WTC11 (cell line): ENCODE results near the gene MCTS1. TPM values are rescaled to one million over a fixed set of nuclear protein-coding genes. Genes with fewer than 3 reads are reported as not detected.

Source experiments
- ATAC-seq: fragments of 200-7000 bp; cut with Tn5 transposase; 2 replicates; pipeline ENCODE4 v1.10.0; 2021; ENCODE audit warnings: mild to moderate bottlenecking, moderate library complexity
- CTCF ChIA-PET: fragments of 300-600 bp; sonication (Branson Sonifier 250); formaldehyde crosslinking; loops from one replicate; lab custom pipeline; 2021; ENCODE audit warnings: antibody characterized with exemption; lab: Charles Lee
- POLR2A ChIA-PET: fragments of 350-600 bp; sonication (Branson Sonifier 250); formaldehyde crosslinking; loops from one replicate; lab custom pipeline; 2021; ENCODE audit warnings: antibody characterized with exemption; lab: Charles Lee
- DNase-seq: peaks from one replicate; pipeline ENCODE4 v3.0.0; 2021; ENCODE audit warnings: low spot score
- H3K27ac Mint-ChIP-seq: 2 replicates; pipeline ENCODE4 v1.8.0; 2021; ENCODE audit warnings: mixed read lengths
- H3K27me3 Mint-ChIP-seq: 2 replicates; pipeline ENCODE4 v1.8.0; 2021; ENCODE audit warnings: low read depth, mild to moderate bottlenecking, moderate library complexity, mixed read lengths
- H3K36me3 Mint-ChIP-seq: 2 replicates; pipeline ENCODE4 v1.8.0; 2021; ENCODE audit warnings: mixed read lengths
- H3K4me1 Mint-ChIP-seq: 2 replicates; pipeline ENCODE4 v1.8.0; 2022; ENCODE audit warnings: mixed read lengths
- H3K4me3 Mint-ChIP-seq: 2 replicates; pipeline ENCODE4 v1.8.0; 2021; ENCODE audit warnings: mild to moderate bottlenecking, moderate library complexity, mixed read lengths
- H3K9me3 Mint-ChIP-seq: 2 replicates; pipeline ENCODE4 v1.8.0; 2021; ENCODE audit warnings: mixed read lengths
- CREB1 ChIP-seq: sonication (generic); formaldehyde crosslinking; IDR thresholded peaks from 2 replicates; pipeline ENCODE4 v1.8.0; 2023; ENCODE audit warnings: mild to moderate bottlenecking, missing genetic modification reagents
- E2F4 ChIP-seq: sonication (generic); formaldehyde crosslinking; IDR thresholded peaks from 2 replicates; pipeline ENCODE4 v1.8.1; 2022; ENCODE audit warnings: low read depth, mild to moderate bottlenecking, moderate library complexity, missing genetic modification reagents, borderline replicate concordance
- EMX1 ChIP-seq: fragments of 250-450 bp; sonication (Bioruptor Pico); IDR thresholded peaks from 2 replicates; pipeline ENCODE4 v1.8.0; 2021; ENCODE audit warnings: mild to moderate bottlenecking
- FOXK1 ChIP-seq: sonication (generic); formaldehyde crosslinking; IDR thresholded peaks from 2 replicates; pipeline ENCODE4 v1.8.0; 2022; ENCODE audit warnings: mild to moderate bottlenecking, moderate library complexity, missing genetic modification reagents
- GRHL2 ChIP-seq: fragments of 250-450 bp; sonication (Bioruptor Pico); IDR thresholded peaks from 2 replicates; pipeline ENCODE4 v1.8.0; 2022; ENCODE audit warnings: mild to moderate bottlenecking, moderate library complexity; ENCODE audit not compliant: insufficient replicate concordance, severe bottlenecking
- HMGA2 ChIP-seq: fragments of 250-450 bp; sonication (Bioruptor Pico); IDR thresholded peaks from 2 replicates; pipeline ENCODE4 v1.4.0; 2021; ENCODE audit warnings: mild to moderate bottlenecking, moderate library complexity
- IRF1 ChIP-seq: sonication (generic); formaldehyde crosslinking; IDR thresholded peaks from 2 replicates; pipeline ENCODE4 v1.8.0; 2023; ENCODE audit warnings: missing genetic modification reagents
- IRF2 ChIP-seq: sonication (generic); formaldehyde crosslinking; IDR thresholded peaks from 2 replicates; pipeline ENCODE4 v1.8.0; 2022; ENCODE audit warnings: low read depth, missing genetic modification reagents, borderline replicate concordance
- JAZF1 ChIP-seq: fragments of 250-450 bp; sonication (Bioruptor Pico); IDR thresholded peaks from 2 replicates; pipeline ENCODE4 v1.9.0; 2021; ENCODE audit warnings: moderate library complexity, mild to moderate bottlenecking, inconsistent platforms
- MYBL2 ChIP-seq: sonication (generic); formaldehyde crosslinking; IDR thresholded peaks from 2 replicates; pipeline ENCODE4 v1.8.1; 2023; ENCODE audit warnings: mild to moderate bottlenecking, moderate library complexity, missing genetic modification reagents
- NFATC4 ChIP-seq: fragments of 250-450 bp; sonication (Bioruptor Pico); IDR thresholded peaks from 2 replicates; pipeline ENCODE4 v1.9.0; 2021; ENCODE audit warnings: mild to moderate bottlenecking
- NFYB ChIP-seq: sonication (generic); formaldehyde crosslinking; conservative IDR thresholded peaks from 2 replicates; pipeline ENCODE4 v1.8.0; 2022; ENCODE audit warnings: low read depth, missing genetic modification reagents
- NR1H2 ChIP-seq: sonication (generic); formaldehyde crosslinking; IDR thresholded peaks from 2 replicates; pipeline ENCODE4 v1.9.0; 2021; ENCODE audit warnings: mild to moderate bottlenecking, moderate library complexity, missing genetic modification reagents
- PRDM15 ChIP-seq: sonication (generic); formaldehyde crosslinking; IDR thresholded peaks from 2 replicates; pipeline ENCODE4 v1.8.0; 2022; ENCODE audit warnings: missing genetic modification reagents
- RORB ChIP-seq: fragments of 250-450 bp; sonication (Bioruptor Pico); IDR thresholded peaks from 2 replicates; pipeline ENCODE4 v1.9.0; 2021; ENCODE audit warnings: mild to moderate bottlenecking
- SOX15 ChIP-seq: fragments of 250-450 bp; sonication (Bioruptor Pico); IDR thresholded peaks from 2 replicates; pipeline ENCODE4 v1.9.0; 2021; ENCODE audit warnings: mild to moderate bottlenecking
- TP53 ChIP-seq: sonication (generic); formaldehyde crosslinking; IDR thresholded peaks from 2 replicates; pipeline ENCODE4 v1.8.1; 2023; ENCODE audit warnings: mild to moderate bottlenecking, missing genetic modification reagents
- ZBTB43 ChIP-seq: sonication (generic); formaldehyde crosslinking; IDR thresholded peaks from 2 replicates; pipeline ENCODE4 v1.8.1; 2023; ENCODE audit warnings: mild to moderate bottlenecking, missing genetic modification reagents
- ZNF423 ChIP-seq: fragments of 250-450 bp; sonication (Bioruptor Pico); IDR thresholded peaks from 2 replicates; pipeline ENCODE4 v2.1.2; 2022; ENCODE audit warnings: mild to moderate bottlenecking, moderate library complexity
- total RNA-seq: library from RNA; stranded (reverse); gene quantifications from 3 replicates; pipeline ENCODE4 v1.2.3, GENCODE V29; 2021
- TF ChIP-seq, protein P1 (sequence below): sonication (generic); formaldehyde crosslinking; IDR thresholded peaks from 2 replicates; pipeline ENCODE4 v1.8.0; 2022; ENCODE audit warnings: mild to moderate bottlenecking, missing genetic modification reagents
- TF ChIP-seq, protein P2 (sequence below): fragments of 250-450 bp; sonication (Bioruptor Pico); IDR thresholded peaks from 2 replicates; pipeline ENCODE4 v1.9.0; 2021; ENCODE audit warnings: mild to moderate bottlenecking, borderline replicate concordance
- TF ChIP-seq, protein P3 (sequence below): sonication (generic); formaldehyde crosslinking; IDR thresholded peaks from 2 replicates; pipeline ENCODE4 v1.8.1; 2022; ENCODE audit warnings: low read depth, missing genetic modification reagents, borderline replicate concordance

Gene MCTS1
- total RNA-seq, 1 experiment from 2014 or later = 22.8 TPM

DNA sequence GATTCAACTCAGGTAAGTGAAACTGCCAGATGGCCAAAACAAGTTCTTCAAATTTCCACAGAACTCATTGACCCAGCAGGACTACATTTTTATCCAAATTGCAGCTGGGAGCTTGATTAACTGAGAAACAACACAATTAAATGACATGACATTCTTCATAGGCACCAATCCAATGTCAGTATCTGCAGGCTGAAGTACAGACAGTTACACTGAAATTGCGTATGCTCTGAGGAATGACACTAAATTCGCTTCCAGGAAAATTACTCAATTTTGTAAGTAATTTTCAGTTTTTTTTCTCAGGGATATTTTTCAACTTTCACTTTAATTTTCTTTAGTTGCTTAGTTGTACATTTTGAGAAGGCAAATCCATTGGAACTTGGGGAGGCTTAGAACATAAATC lies 21.5 kb downstream of the MCTS1 start (continued):
- TF ChIP-seq PRDM15 (CRISPR knock-in tag) (no peak), IRF2 (CRISPR knock-in tag) (no peak), HMGA2 (no peak), CREB1 (CRISPR knock-in tag) (no peak), RORB (CRISPR knock-in tag) (no peak)

DNA sequence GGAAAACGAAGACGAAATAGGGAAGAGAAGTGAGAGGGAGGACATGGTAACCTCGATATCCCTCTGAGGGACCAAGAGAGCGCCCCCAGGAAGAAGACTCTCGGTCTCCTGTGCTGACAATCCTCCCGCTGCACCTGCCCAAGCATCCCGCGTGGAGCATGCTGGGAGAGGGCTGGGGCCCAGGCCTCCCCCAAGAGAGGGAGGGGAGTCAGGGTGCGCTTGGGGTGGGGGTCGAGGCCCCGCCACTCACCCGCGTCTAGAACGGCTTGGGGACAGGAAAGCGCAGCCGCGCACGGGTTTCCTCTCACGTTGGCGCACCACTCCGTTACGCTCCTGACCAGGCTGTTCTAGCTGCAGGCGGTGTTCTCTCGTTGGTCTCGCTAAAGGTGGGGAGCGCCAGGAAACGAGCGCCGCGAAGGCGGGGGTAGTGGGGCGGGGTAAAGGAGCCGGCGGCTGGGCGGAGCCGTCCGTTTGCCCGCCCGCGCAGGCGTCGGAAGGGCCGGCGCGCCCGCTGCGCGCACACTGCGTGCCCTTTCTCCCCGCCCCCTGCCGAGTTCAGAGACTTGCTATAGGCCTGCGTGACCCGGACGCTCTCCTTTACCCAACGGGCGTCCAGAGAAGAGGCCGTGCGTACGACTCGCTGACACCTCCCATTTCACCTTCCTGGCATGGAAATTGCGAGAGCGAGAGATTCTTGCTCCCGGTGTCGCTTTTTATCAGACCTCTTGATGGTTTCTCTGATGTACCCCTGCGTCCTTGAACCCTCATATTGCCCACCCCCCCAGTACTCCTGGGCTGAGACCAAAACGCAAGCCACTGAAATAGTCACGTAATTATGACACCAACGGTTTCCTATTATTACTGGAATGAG lies 26.0 kb downstream of the MCTS1 start, which contains the start of gene C1GALT1C1:
Gene C1GALT1C1, minus strand, starts transcription at position 388 of the 871 bp plus-strand sequence. CDS start 2,888 bp downstream, outside the sequence.
- Mint-ChIP-seq H3K27me3 (no peaks in the 10 kb centered on the region), H3K4me1 (peaks cover 3% of the 10 kb centered on the region; the same call in 1 of the 2 replicates), H3K9me3 (no peaks in the 10 kb centered on the region), H3K27ac (peak within 1 kb of the TSS; percentile 99), H3K36me3 (no peaks in the 10 kb centered on the region), H3K4me3 (peak within 1 kb of the TSS; percentile 83)
- CTCF ChIA-PET = no interaction called here
- peak; percentile 88 for DNase-seq
- POLR2A ChIA-PET = interaction anchor here (1.9 kb wide), 1 partner anchor 26 kb away, joined by 6 read pairs; the partner anchor contains the start of gene MCTS1
- peak; percentile 96 for ATAC-seq
- TF ChIP-seq, protein P1, sequence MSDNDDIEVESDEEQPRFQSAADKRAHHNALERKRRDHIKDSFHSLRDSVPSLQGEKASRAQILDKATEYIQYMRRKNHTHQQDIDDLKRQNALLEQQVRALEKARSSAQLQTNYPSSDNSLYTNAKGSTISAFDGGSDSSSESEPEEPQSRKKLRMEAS (CRISPR knock-in tag) = peak; percentile 24; the same call in 1 of the 2 replicates
- TF ChIP-seq NFYB (CRISPR knock-in tag) (peak; percentile 34), NR1H2 (no peak), JAZF1 (CRISPR knock-in tag) (no peak), E2F4 (CRISPR knock-in tag) (no peak), NFATC4 (CRISPR knock-in tag) (no peak), MYBL2 (CRISPR knock-in tag) (peak; percentile 69; the same call in 1 of the 2 replicates), TP53 (no peak), GRHL2 (CRISPR knock-in tag) (no peak), FOXK1 (no peak), ZNF423 (no peak), IRF1 (CRISPR knock-in tag) (no peak), SOX15 (CRISPR knock-in tag) (no peak), ZBTB43 (0 out of 2 replicates have a peak, but pooled peaks have one; percentile 29), EMX1 (CRISPR knock-in tag) (no peak), CREB1 (CRISPR knock-in tag) (no peak)
- TF ChIP-seq, protein P2, sequence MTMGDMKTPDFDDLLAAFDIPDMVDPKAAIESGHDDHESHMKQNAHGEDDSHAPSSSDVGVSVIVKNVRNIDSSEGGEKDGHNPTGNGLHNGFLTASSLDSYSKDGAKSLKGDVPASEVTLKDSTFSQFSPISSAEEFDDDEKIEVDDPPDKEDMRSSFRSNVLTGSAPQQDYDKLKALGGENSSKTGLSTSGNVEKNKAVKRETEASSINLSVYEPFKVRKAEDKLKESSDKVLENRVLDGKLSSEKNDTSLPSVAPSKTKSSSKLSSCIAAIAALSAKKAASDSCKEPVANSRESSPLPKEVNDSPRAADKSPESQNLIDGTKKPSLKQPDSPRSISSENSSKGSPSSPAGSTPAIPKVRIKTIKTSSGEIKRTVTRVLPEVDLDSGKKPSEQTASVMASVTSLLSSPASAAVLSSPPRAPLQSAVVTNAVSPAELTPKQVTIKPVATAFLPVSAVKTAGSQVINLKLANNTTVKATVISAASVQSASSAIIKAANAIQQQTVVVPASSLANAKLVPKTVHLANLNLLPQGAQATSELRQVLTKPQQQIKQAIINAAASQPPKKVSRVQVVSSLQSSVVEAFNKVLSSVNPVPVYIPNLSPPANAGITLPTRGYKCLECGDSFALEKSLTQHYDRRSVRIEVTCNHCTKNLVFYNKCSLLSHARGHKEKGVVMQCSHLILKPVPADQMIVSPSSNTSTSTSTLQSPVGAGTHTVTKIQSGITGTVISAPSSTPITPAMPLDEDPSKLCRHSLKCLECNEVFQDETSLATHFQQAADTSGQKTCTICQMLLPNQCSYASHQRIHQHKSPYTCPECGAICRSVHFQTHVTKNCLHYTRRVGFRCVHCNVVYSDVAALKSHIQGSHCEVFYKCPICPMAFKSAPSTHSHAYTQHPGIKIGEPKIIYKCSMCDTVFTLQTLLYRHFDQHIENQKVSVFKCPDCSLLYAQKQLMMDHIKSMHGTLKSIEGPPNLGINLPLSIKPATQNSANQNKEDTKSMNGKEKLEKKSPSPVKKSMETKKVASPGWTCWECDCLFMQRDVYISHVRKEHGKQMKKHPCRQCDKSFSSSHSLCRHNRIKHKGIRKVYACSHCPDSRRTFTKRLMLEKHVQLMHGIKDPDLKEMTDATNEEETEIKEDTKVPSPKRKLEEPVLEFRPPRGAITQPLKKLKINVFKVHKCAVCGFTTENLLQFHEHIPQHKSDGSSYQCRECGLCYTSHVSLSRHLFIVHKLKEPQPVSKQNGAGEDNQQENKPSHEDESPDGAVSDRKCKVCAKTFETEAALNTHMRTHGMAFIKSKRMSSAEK (CRISPR knock-in tag) = no peak
- TF ChIP-seq, protein P3, sequence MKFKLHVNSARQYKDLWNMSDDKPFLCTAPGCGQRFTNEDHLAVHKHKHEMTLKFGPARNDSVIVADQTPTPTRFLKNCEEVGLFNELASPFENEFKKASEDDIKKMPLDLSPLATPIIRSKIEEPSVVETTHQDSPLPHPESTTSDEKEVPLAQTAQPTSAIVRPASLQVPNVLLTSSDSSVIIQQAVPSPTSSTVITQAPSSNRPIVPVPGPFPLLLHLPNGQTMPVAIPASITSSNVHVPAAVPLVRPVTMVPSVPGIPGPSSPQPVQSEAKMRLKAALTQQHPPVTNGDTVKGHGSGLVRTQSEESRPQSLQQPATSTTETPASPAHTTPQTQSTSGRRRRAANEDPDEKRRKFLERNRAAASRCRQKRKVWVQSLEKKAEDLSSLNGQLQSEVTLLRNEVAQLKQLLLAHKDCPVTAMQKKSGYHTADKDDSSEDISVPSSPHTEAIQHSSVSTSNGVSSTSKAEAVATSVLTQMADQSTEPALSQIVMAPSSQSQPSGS (CRISPR knock-in tag) = no peak
